ENCODE measurements around the gene ZNF429.
"Not testable (repeated sequence)": the region's sequence is repeated elsewhere in the genome, so short reads cannot be mapped to it uniquely, and the experiment has no call there.

DNA sequence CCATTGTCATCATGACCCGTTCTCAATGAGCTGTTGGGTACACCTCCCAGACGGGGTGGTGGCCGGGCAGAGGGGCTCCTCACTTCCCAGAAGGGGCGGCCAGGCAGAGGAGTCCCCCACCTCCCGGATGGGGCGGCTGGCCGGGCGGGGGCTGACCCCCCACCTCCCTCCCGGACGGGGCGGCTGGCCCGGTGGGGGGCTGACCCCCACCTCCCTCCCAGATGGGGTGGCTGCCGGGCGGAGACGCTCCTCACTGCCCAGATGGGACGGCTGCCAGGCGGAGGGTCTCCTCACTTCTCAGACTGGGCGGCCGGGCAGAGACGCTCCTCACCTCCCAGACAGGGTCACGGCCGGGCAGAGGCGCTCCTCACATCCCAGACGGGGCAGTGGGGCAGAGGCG, 5.7 kb downstream of the ZNF429 start:
- TF ChIP-seq, protein P1, sequence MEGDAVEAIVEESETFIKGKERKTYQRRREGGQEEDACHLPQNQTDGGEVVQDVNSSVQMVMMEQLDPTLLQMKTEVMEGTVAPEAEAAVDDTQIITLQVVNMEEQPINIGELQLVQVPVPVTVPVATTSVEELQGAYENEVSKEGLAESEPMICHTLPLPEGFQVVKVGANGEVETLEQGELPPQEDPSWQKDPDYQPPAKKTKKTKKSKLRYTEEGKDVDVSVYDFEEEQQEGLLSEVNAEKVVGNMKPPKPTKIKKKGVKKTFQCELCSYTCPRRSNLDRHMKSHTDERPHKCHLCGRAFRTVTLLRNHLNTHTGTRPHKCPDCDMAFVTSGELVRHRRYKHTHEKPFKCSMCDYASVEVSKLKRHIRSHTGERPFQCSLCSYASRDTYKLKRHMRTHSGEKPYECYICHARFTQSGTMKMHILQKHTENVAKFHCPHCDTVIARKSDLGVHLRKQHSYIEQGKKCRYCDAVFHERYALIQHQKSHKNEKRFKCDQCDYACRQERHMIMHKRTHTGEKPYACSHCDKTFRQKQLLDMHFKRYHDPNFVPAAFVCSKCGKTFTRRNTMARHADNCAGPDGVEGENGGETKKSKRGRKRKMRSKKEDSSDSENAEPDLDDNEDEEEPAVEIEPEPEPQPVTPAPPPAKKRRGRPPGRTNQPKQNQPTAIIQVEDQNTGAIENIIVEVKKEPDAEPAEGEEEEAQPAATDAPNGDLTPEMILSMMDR (IDR thresholded peaks at IDR 0.05; ENCODE audit: poor library complexity) = not testable (repeated sequence)
- not testable (repeated sequence) for TF ChIP-seq EZH2 (IDR thresholded peaks at IDR 0.05; ENCODE audit: borderline replicate concordance)

Data from hepatocyte (in vitro differentiated cells).